Smooth muscle cell (in vitro differentiated cells): ENCODE measurements around the gene TGM1. TPM values are rescaled to one million over a fixed set of nuclear protein-coding genes. Genes with fewer than 3 reads are reported as not detected.
A peak's percentile ranks its signal among the peaks of the same experiment; 100 is the strongest.

ENCODE experiments used
- DNase-seq: peaks from one replicate; lab custom pipeline; 2025; ENCODE audit not compliant: unreplicated experiment; lab: John Stamatoyannopoulos, UW
- H2AFZ ChIP-seq: fragments of 200-600 bp; sonication (generic); 2 replicates; pipeline ENCODE4 v1.6.0; 2016; ENCODE audit warnings: antibody characterized with exemption, low read depth, mild to moderate bottlenecking
- H3F3A ChIP-seq: fragments of 200-600 bp; sonication (generic); 2 replicates; pipeline ENCODE4 v1.6.0; 2017; ENCODE audit warnings: antibody characterized with exemption, low read depth
- H3K27ac ChIP-seq: fragments of 200-600 bp; sonication (generic); 2 replicates; pipeline ENCODE4 v1.5.1; 2016; ENCODE audit warnings: low read depth, mild to moderate bottlenecking
- H3K27me3 ChIP-seq: fragments of 200-600 bp; sonication (generic); 2 replicates; pipeline ENCODE4 v1.6.1; 2016; ENCODE audit warnings: low read depth, mild to moderate bottlenecking
- H3K36me3 ChIP-seq: fragments of 200-600 bp; sonication (generic); 2 replicates; pipeline ENCODE4 v1.5.1; 2016; ENCODE audit warnings: low read depth
- H3K4me1 ChIP-seq: fragments of 200-600 bp; sonication (generic); 2 replicates; pipeline ENCODE4 v1.5.1; 2016; ENCODE audit warnings: low read depth
- H3K4me2 ChIP-seq: fragments of 200-600 bp; sonication (generic); 2 replicates; pipeline ENCODE4 v1.6.0; 2016; ENCODE audit warnings: mild to moderate bottlenecking
- H3K4me3 ChIP-seq: fragments of 200-600 bp; sonication (generic); 2 replicates; pipeline ENCODE4 v1.5.1; 2016; ENCODE audit warnings: mild to moderate bottlenecking
- H3K79me2 ChIP-seq: fragments of 200-600 bp; sonication (generic); 2 replicates; pipeline ENCODE4 v1.6.0; 2016; ENCODE audit warnings: low read depth, mild to moderate bottlenecking
- H3K9ac ChIP-seq: fragments of 200-600 bp; sonication (generic); 2 replicates; pipeline ENCODE4 v1.6.0; 2016; ENCODE audit warnings: low read depth
- H3K9me3 ChIP-seq: fragments of 200-600 bp; sonication (generic); replicated peaks from 2 replicates; pipeline ENCODE4 v1.5.1; 2016; ENCODE audit warnings: low read depth
- H4K20me1 ChIP-seq: fragments of 200-600 bp; sonication (generic); 2 replicates; pipeline ENCODE4 v1.6.0; 2016; ENCODE audit warnings: low read depth
- WGBS: methylation state at CpG from one replicate; pipeline ENCODE4 v1.1.7; 2016; ENCODE audit warnings: low lambda C conversion rate; 5-methylcytosine and 5-hydroxymethylcytosine counted together
- polyA plus RNA-seq: library from polyadenylated mRNA; unstranded; fragments of >200 nt; fragmentation: Nextera tagmentation; extraction: Ambion mirVana; gene quantifications from 2 replicates; pipeline ENCODE4 v1.2.1, GENCODE V29; 2016
- total RNA-seq: library from RNA; depleted of rRNA; stranded (reverse); fragments of >200 nt; gene quantifications from 2 replicates; pipeline ENCODE4 v1.2.3, GENCODE V29; 2014
- TF ChIP-seq, protein P1 (sequence below): fragments of 200-600 bp; sonication (generic); IDR thresholded peaks from 2 replicates; pipeline ENCODE4 v1.5.1; 2017; ENCODE audit warnings: borderline replicate concordance, mild to moderate bottlenecking, antibody characterized with exemption; ENCODE audit not compliant: insufficient read depth, poor library complexity, severe bottlenecking

TGM1 gene
- total and polyA plus RNA-seq, 2 experiments from 2014 or later = 1.6 to 13.6 TPM

GRCh38 chr14:24273422-24273998 lies 10.5 kb upstream of the TGM1 start:
- no peak overlapping the region for H2AFZ ChIP-seq
- H3K9ac ChIP-seq = no peak overlapping the region
- no peak for DNase-seq
- H3K4me2 ChIP-seq = no peak overlapping the region
- H3K4me3 ChIP-seq = no peak overlapping the region
- H3K9me3 ChIP-seq = no peaks in the 10 kb centered on the region
- H4K20me1 ChIP-seq = no peaks in the 10 kb centered on the region
- no peaks in the 10 kb centered on the region for H3K4me1 ChIP-seq
- 60% methylated on average over 3 of the region's 3 CpGs for WGBS
- H3K36me3 ChIP-seq = no peaks in the 10 kb centered on the region
- TF ChIP-seq, protein P1, sequence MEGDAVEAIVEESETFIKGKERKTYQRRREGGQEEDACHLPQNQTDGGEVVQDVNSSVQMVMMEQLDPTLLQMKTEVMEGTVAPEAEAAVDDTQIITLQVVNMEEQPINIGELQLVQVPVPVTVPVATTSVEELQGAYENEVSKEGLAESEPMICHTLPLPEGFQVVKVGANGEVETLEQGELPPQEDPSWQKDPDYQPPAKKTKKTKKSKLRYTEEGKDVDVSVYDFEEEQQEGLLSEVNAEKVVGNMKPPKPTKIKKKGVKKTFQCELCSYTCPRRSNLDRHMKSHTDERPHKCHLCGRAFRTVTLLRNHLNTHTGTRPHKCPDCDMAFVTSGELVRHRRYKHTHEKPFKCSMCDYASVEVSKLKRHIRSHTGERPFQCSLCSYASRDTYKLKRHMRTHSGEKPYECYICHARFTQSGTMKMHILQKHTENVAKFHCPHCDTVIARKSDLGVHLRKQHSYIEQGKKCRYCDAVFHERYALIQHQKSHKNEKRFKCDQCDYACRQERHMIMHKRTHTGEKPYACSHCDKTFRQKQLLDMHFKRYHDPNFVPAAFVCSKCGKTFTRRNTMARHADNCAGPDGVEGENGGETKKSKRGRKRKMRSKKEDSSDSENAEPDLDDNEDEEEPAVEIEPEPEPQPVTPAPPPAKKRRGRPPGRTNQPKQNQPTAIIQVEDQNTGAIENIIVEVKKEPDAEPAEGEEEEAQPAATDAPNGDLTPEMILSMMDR = no peak
- no peaks in the 10 kb centered on the region for H3K27me3 ChIP-seq
- no peaks in the 10 kb centered on the region for H3F3A ChIP-seq
- no peak overlapping the region for H3K27ac ChIP-seq
- no peaks in the 10 kb centered on the region for H3K79me2 ChIP-seq

- H4K20me1 ChIP-seq = no peaks in the 10 kb centered on the region
- no peaks in the 10 kb centered on the region for H3K27me3 ChIP-seq
- H3K4me1 ChIP-seq = no peaks in the 10 kb centered on the region
- H3K4me3 ChIP-seq = no peak overlapping the region
- H3K9ac ChIP-seq = no peak overlapping the region
- 90% methylated on average over 2 of the region's 2 CpGs for WGBS
- H2AFZ ChIP-seq = no peak overlapping the region
- H3K4me2 ChIP-seq = no peak overlapping the region
- DNase-seq = no peak
- H3K79me2 ChIP-seq = no peaks in the 10 kb centered on the region
- no peaks in the 10 kb centered on the region for H3K9me3 ChIP-seq
- H3K36me3 ChIP-seq = no peaks in the 10 kb centered on the region
- H3F3A ChIP-seq = no peaks in the 10 kb centered on the region
- H3K27ac ChIP-seq = no peak overlapping the region
- TF ChIP-seq, protein P1 = no peak
These were observed 9.5 kb upstream of the TGM1 start for GRCh38 chr14:24272467-24272866.

GRCh38 chr14:24271834-24272263 lies 8.9 kb upstream of the TGM1 start:
- 30% methylated on average over 3 of the region's 3 CpGs for WGBS
- no peak overlapping the region for H3K27ac ChIP-seq
- H3K4me2 ChIP-seq = peak overlapping the region; percentile 97
- H3K36me3 ChIP-seq = no peaks in the 10 kb centered on the region
- H3K4me3 ChIP-seq = peak overlapping the region; percentile 95
- H3K9me3 ChIP-seq = no peaks in the 10 kb centered on the region
- H4K20me1 ChIP-seq = no peaks in the 10 kb centered on the region
- no peaks in the 10 kb centered on the region for H3K27me3 ChIP-seq
- no peaks in the 10 kb centered on the region for H3K4me1 ChIP-seq
- DNase-seq = no peak
- peak overlapping the region; percentile 98 for H3K9ac ChIP-seq
- no peaks in the 10 kb centered on the region for H3F3A ChIP-seq
- H2AFZ ChIP-seq = peak overlapping the region; percentile 94
- H3K79me2 ChIP-seq = no peaks in the 10 kb centered on the region
- TF ChIP-seq, protein P1 = no peak
